GM23248 (cell line): ENCODE data around the gene PPP1R13B. TPM values are rescaled to one million over a fixed set of nuclear protein-coding genes. Genes with fewer than 3 reads are reported as not detected.

ENCODE experiments used
- DNase-seq: peaks from one replicate; pipeline ENCODE4 v3.0.0-alpha.2; 2015
- H2AFZ ChIP-seq: fragments of 200-600 bp; sonication (generic); 2 replicates; pipeline ENCODE4 v1.6.1; 2016; ENCODE audit warnings: antibody characterized with exemption
- H3F3A ChIP-seq: fragments of 200-600 bp; sonication (generic); 2 replicates; pipeline ENCODE4 v1.6.1; 2016; ENCODE audit warnings: mild to moderate bottlenecking, antibody characterized with exemption, mixed run types; ENCODE audit not compliant: insufficient read depth
- H3K27ac ChIP-seq: fragments of 200-600 bp; sonication (generic); 2 replicates; pipeline ENCODE4 v1.5.1; 2016; ENCODE audit warnings: mild to moderate bottlenecking
- H3K27me3 ChIP-seq: fragments of 200-600 bp; sonication (generic); replicated peaks from 2 replicates; pipeline ENCODE4 v1.6.1; 2016; ENCODE audit warnings: mild to moderate bottlenecking; ENCODE audit not compliant: insufficient read depth
- H3K36me3 ChIP-seq: fragments of 200-600 bp; sonication (generic); 2 replicates; pipeline ENCODE4 v1.6.1; 2016; ENCODE audit warnings: low read depth, mild to moderate bottlenecking
- H3K4me1 ChIP-seq: fragments of 200-600 bp; sonication (generic); 2 replicates; pipeline ENCODE4 v1.6.1; 2016; ENCODE audit warnings: mild to moderate bottlenecking; ENCODE audit not compliant: insufficient read depth
- H3K4me2 ChIP-seq: fragments of 200-600 bp; sonication (generic); one replicate; pipeline ENCODE4 v1.6.1; 2016; ENCODE audit warnings: mild to moderate bottlenecking; ENCODE audit not compliant: unreplicated experiment
- H3K4me3 ChIP-seq: fragments of 200-600 bp; sonication (generic); 2 replicates; pipeline ENCODE4 v1.5.1; 2016; ENCODE audit warnings: mild to moderate bottlenecking
- H3K79me2 ChIP-seq: fragments of 200-600 bp; sonication (generic); 2 replicates; pipeline ENCODE4 v1.6.1; 2016; ENCODE audit warnings: mild to moderate bottlenecking; ENCODE audit not compliant: insufficient read depth
- H3K9ac ChIP-seq: fragments of 200-600 bp; sonication (generic); 2 replicates; pipeline ENCODE4 v1.6.1; 2016; ENCODE audit warnings: mild to moderate bottlenecking
- H3K9me2 ChIP-seq: fragments of 200-600 bp; sonication (generic); 2 replicates; pipeline ENCODE4 v1.6.1; 2016; ENCODE audit warnings: mixed run types, mild to moderate bottlenecking, moderate library complexity; ENCODE audit not compliant: insufficient read depth
- H3K9me3 ChIP-seq: fragments of 200-600 bp; sonication (generic); one replicate; pipeline ENCODE4 v1.6.1; 2017; ENCODE audit warnings: low read depth
- H4K20me1 ChIP-seq: fragments of 200-600 bp; sonication (generic); 2 replicates; pipeline ENCODE4 v1.6.0; 2016; ENCODE audit not compliant: insufficient read depth
- EZH2 ChIP-seq: fragments of 200-600 bp; sonication (generic); IDR thresholded peaks from 2 replicates; pipeline ENCODE4 v1.6.1; 2018; ENCODE audit warnings: antibody characterized with exemption, mild to moderate bottlenecking; ENCODE audit not compliant: insufficient read depth, poor library complexity, severe bottlenecking
- EZH2phosphoT487 ChIP-seq: fragments of 200-600 bp; sonication (generic); IDR thresholded peaks from 2 replicates; pipeline ENCODE4 v1.6.1; 2018; ENCODE audit warnings: antibody characterized with exemption, moderate library complexity, mild to moderate bottlenecking, low read depth; ENCODE audit not compliant: insufficient read depth
- WGBS, 2 experiments: methylation state at CpG; one replicate each; pipeline ENCODE4 v1.1.6; 2015 to 2017; ENCODE audit warnings: low lambda C conversion rate in 2 of 2, low coverage in 1 of 2; ENCODE audit errors: missing lambda C conversion rate in 2 of 2; 5-methylcytosine and 5-hydroxymethylcytosine counted together
- in situ Hi-C: fragments of 300-500 bp; cut with MboI; formaldehyde crosslinking; loops from 2 replicates; pipeline ENCODE4 v1.15.0; 2020
- polyA plus RNA-seq: library from polyadenylated mRNA; unstranded; fragments of >200 nt; fragmentation: Nextera tagmentation; extraction: Ambion mirVana; gene quantifications from 2 replicates; pipeline ENCODE4 v1.2.1, GENCODE V29; 2016
- total RNA-seq: library from RNA; depleted of rRNA; stranded (reverse); fragments of >200 nt; shearing (Covaris generic); gene quantifications from 2 replicates; pipeline ENCODE4 v1.2.3, GENCODE V29; 2014

PPP1R13B gene
- total and polyA plus RNA-seq, 2 experiments from 2014 or later, result 2.0 to 4.6 TPM

DNA sequence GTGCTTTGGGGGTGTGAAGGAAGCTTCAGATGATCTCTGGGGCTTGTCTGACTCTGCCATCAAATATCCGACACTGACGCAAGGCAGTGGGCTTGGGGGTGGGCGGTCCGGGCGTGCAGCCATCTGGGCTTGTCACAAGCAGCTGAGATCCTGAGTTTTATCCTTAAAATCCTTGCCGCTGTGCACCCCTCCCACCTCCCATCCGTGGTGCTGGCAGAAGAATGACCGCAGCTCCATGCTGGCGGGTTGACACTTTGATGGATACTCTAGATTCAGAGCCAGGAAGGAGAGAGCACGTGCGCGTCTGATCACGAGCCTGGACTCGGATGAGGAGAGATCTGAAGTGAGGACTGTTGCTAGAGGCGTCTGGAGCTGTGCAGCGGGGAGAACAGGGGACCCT is 128.8 kb downstream of the PPP1R13B start:
- H3K9ac ChIP-seq, result no peak overlapping the region
- no peaks in the 10 kb centered on the region for H4K20me1 ChIP-seq
- H3K27ac ChIP-seq, result no peak overlapping the region
- H3K4me1 ChIP-seq, result peaks cover 41% of the 10 kb centered on the region
- H3K9me3 ChIP-seq, result no peaks in the 10 kb centered on the region
- TF ChIP-seq EZH2, result no peak
- peak; percentile 62 for DNase-seq
- H3K79me2 ChIP-seq, result peaks cover 76% of the 10 kb centered on the region
- no peaks in the 10 kb centered on the region for H3K36me3 ChIP-seq
- peaks cover 12% of the 10 kb centered on the region; the same call in 1 of the 2 replicates for H3F3A ChIP-seq
- no peaks in the 10 kb centered on the region for H3K9me2 ChIP-seq
- WGBS, 2 experiments, result 19 to 25% methylated on average over 16 of the region's 16 CpGs
- peak overlapping the region; percentile 52 for H3K4me2 ChIP-seq
- no peak overlapping the region for H3K4me3 ChIP-seq
- H3K27me3 ChIP-seq, result no peaks in the 10 kb centered on the region
- in situ Hi-C loops, result no loop called here
- no peak overlapping the region for H2AFZ ChIP-seq

DNA sequence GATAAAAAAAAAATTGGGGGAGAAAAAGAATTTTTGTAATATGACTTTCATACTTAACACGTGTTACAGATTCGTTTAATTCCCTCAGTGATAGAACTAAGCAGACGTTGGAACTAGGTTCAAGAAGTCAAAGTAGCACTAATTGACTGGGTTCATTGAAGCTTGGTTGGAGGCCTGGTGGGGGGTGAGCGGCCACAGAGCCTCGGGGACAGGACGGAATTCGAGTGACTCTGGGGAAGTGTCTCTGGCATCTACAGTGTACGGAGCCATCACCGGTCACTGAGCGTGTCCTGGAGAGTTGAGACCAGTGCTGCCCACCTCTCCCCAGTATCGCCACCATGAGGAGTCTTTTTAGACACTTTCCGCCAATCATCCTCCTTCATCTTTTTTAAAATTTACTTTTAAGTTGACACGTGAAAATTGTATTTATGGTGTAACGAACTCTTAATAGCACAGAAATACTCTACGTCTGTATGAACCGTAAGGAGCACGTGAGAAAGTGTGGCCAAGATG is 130.4 kb downstream of the PPP1R13B start:
- Histone ChIP-seq H3K4me1 (peaks cover 29% of the 10 kb centered on the region), H3K79me2 (peaks cover 60% of the 10 kb centered on the region), H4K20me1 (no peaks in the 10 kb centered on the region), H3F3A (peaks cover 13% of the 10 kb centered on the region; the same call in 1 of the 2 replicates), H3K27me3 (no peaks in the 10 kb centered on the region), H3K9ac (peak overlapping the region; percentile 82), H3K9me3 (no peaks in the 10 kb centered on the region), H3K4me3 (peak overlapping the region; percentile 84), H3K27ac (no peak overlapping the region), H2AFZ (peak overlapping the region; percentile 61; the same call in 1 of the 2 replicates), H3K9me2 (no peaks in the 10 kb centered on the region), H3K4me2 (peak overlapping the region; percentile 73), H3K36me3 (no peaks in the 10 kb centered on the region)
- DNase-seq, result no peak
- in situ Hi-C loops, result no loop called here
- TF ChIP-seq EZH2, result no peak
- no peak for TF ChIP-seq EZH2phosphoT487
- 72 to 73% methylated on average over 17 of the region's 17 CpGs for WGBS, 2 experiments

DNA sequence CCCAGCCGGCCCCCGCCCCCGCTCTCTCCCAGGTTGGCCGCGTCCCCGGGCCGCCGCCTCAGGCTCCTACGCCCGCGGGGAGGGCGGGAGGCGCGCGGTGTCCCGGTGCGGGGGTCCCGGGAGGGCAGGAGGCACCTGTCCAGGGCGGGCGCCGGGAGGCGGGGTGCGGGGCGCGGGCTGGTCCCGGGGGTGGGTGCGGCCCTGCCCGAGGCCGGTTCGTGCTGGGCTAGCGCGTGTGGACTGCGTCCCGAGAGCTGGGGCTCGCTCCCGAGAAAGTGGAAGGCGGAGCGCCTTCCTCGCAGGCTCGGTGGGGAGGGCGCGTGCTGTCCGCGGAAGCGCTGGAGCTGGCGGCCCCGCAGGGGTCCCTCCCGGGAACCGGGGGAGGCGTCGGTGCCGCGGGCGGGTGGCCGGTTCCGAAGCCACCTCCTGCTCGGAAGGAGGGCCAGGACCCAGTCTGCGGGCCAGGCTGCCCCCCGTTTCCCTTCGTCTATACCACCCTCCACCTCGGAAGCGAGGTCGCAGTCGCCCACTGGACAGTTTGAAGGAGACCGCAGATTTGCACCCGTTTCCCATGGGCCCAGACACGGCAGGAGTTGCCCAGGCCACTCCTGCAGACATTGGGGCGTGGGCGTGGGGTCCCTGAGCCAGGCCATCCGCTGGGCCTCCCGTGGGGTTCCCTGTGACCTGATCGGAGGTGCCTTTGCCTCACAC is 131.1 kb downstream of the PPP1R13B start:
- Histone ChIP-seq H3K27ac (peak overlapping the region; percentile 46), H3K36me3 (no peaks in the 10 kb centered on the region), H3K27me3 (no peaks in the 10 kb centered on the region), H3K4me1 (peaks cover 22% of the 10 kb centered on the region), H3K79me2 (peaks cover 52% of the 10 kb centered on the region), H3F3A (peaks cover 14% of the 10 kb centered on the region; the same call in 1 of the 2 replicates), H3K9me2 (no peaks in the 10 kb centered on the region), H3K4me2 (peak overlapping the region; percentile 73), H3K9me3 (no peaks in the 10 kb centered on the region), H4K20me1 (no peaks in the 10 kb centered on the region), H3K4me3 (peak overlapping the region; percentile 84), H2AFZ (peak overlapping the region; percentile 61), H3K9ac (peak overlapping the region; percentile 82)
- no peak for TF ChIP-seq EZH2phosphoT487
- no peak for TF ChIP-seq EZH2
- WGBS, 2 experiments, result 1 to 2% methylated on average over 37 to 56 of the region's 72 CpGs
- in situ Hi-C loops, result no loop called here
- peak; percentile 75 for DNase-seq

DNA sequence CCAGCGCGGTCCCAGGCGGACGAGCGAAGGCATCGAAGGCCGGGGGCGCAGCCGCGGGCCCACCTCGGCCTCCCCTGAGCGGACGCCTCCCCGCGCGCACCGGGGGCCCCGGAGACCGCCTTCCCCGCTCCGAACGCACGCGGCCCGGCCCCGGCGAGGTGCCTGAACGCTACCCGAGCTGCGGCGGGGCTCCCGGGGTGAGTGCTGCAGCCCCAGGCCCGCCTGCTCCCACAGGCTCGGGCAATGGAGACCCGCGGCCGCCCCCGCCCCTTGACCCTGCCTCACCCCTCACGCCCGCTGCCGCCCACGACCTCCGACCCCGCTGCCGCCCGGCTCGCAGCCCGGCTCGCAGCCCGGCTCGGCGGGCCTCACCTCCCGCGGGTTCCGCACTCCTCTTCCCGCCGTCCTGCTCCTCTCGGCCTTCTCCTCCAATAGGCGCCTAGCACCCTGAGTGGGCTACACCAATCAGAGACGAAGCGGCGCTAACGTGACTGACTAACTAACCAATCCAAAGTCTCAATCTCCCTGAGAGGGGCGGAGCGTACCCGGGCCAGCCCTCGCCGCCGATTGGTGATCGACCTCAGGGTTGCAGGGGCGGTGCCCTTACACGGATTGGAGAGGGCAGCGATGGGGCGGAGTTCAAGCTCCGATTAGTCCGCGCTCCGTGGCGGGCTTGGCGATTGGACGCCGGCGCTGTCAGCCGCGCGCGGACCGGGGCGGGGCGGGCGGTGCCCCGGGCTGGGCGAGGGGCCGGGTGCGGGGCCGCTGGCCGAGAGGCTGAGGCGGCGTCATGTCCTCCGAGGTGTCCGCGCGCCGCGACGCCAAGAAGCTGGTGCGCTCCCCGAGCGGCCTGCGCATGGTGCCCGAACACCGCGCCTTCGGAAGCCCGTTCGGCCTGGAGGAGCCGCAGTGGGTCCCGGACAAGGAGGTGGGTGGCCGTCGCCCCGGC is 132.0 kb downstream of the PPP1R13B start, which contains the start of the genes XRCC3 and ZFYVE21:
Gene XRCC3 (minus strand): TSS at position 400 of the 949 bp plus-strand sequence. CDS start 4,364 bp downstream, outside the sequence.
Gene ZFYVE21 (plus strand): TSS at position 759 of the 949 bp plus-strand sequence. CDS start 32 bp downstream, at position 791.
- Histone ChIP-seq H3K27me3 (no peaks in the 10 kb centered on the region), H3K27ac (peak within 1 kb of the TSS; percentile 55), H3K9ac (peak within 1 kb of the TSS; percentile 82), H3K4me2 (peak within 1 kb of the TSS; percentile 73), H3K36me3 (no peaks in the 10 kb centered on the region), H4K20me1 (no peaks in the 10 kb centered on the region), H2AFZ (peak within 1 kb of the TSS; percentile 61), H3K9me3 (no peaks in the 10 kb centered on the region), H3K4me3 (peak within 1 kb of the TSS; percentile 84), H3K79me2 (peaks cover 43% of the 10 kb centered on the region), H3F3A (peaks cover 23% of the 10 kb centered on the region; the same call in 1 of the 2 replicates), H3K9me2 (no peaks in the 10 kb centered on the region), H3K4me1 (peaks cover 22% of the 10 kb centered on the region; the same call in 1 of the 2 replicates)
- DNase-seq, result peak; percentile 100
- in situ Hi-C loops, result no loop called here
- no peak for TF ChIP-seq EZH2
- no peak for TF ChIP-seq EZH2phosphoT487
- 2 to 3% methylated on average over 51 to 84 of the region's 121 CpGs for WGBS, 2 experiments
